GM21381 (cell line): ENCODE measurements around the gene CFDP1.
"Not testable (repeated sequence)": the region's sequence is repeated elsewhere in the genome, so short reads cannot be mapped to it uniquely, and the experiment has no call there.

Experiments used
- ATAC-seq: cut with Tn5 transposase; IDR thresholded peaks from one replicate; pipeline ENCODE4 v1.9.1; 2021; ENCODE audit warnings: mild to moderate bottlenecking, moderate library complexity; ENCODE audit not compliant: unreplicated experiment

Gene CFDP1

GRCh38 chr16:75271441-75272096, 161.7 kb downstream of the CFDP1 start:
- ATAC-seq: no peak

- ATAC-seq: not testable (repeated sequence)
Observed at GRCh38 chr16:75269358-75269757, 163.9 kb downstream of the CFDP1 start.

DNA sequence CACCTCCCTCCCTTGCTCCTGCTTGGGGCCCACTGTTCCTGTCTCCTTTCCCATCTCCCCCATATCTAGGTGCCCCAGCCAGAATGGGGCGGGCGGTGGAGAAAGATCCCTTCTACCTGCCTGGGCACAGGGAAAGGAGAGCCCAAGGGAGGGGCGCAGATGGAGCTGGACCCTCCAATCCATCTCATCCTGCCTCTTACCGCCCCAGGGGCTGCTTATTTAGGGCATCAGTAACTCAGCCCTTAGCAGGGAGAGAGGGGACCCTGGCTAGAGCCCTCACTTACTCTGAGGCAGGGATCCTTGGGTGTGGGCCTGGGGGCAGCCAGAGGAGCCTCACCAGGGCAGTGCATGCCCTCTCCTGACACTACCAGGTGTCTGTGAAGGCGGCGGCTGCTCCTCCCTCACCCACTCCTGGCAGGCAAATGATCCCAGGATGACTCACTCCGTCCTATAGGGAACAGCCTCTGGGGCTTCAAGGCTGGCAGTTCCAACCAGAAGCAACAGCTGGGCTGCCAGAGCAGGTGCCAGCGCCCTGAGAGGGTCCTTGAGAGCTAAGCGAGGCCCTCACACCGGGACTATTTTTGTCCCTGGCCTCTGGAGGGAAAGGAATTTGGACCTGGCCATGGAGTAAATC, 165.6 kb downstream of the CFDP1 start:
- no peak for ATAC-seq

- ATAC-seq: no peak
Observed at GRCh38 chr16:75266738-75267630, 166.3 kb downstream of the CFDP1 start.

- ATAC-seq: peak; percentile 68
Observed at GRCh38 chr16:75265911-75266701, 167.2 kb downstream of the CFDP1 start.

DNA sequence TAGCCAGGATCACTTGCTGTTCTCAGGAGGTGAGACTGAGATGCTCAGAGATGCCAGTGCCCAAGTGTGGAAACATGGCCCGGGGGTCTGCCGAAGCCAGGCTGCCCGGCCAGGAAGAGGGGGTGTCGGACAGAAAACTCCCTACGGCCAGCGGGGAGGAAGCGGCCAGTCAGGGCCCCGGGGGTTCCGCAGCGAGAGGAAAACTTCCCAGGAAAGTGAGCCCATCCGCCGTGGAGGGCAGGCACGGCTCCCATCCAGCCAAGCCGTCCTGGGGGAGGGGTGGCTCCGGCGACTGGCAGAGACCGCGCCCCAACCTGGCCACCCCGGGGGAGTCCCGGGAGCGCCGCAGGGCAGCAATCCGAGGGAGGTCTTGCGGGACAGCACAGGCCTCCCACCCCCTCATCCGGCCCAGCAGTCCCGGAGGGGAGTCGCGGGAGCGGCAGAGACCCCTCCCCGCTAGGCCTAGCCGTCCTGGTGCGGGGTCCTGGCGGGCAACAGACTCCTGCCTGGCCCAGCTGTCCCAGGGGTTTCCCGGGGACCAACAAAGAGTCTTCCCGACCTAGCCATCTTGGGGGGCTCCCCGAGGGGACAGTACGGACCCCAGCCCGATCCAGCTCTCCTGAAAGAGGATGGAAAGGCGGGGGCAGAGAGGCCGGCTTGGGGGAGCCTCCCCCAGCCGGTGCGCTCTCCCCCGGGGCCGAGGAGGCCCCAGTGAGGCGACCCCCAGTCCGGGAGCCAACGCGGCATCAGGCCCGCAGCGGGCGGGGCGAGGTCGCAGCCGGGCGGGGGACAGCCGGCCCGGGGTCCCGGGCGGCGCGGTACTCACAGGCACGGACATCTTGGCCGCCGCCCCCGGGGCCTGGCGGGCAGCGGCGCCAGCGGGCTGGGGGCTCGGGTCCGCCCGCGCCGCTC, 168.0 kb downstream of the CFDP1 start:
- ATAC-seq: peak; percentile 6

- ATAC-seq: no peak
Observed at GRCh38 chr16:75264457-75264998, 168.8 kb downstream of the CFDP1 start.

DNA sequence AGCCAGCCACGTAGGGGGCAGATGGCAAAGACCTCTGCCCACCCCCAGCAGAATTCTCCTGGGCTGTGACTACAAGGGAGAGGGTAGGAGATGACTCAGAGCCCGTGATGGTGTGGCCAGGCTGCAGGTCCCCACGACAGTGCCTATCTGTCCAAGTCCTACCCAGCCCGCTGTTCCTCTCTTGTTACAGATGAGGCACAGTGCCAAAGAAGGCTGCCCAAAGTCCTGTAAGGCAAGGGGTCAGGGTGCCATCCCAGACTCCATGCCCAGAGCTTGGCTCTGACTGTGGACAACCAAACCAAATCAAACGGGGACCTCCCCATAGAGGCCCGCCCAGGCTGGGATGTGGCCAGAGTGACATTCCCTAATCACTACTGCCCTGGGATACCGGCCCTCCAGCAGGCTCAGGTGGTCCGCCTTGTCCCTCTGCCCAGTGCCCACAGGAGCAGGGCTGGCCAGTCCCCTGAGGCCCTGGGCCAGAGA, 169.3 kb downstream of the CFDP1 start:
- no peak for ATAC-seq

- ATAC-seq: no peak
Observed at GRCh38 chr16:75263291-75263962, 169.9 kb downstream of the CFDP1 start.

DNA sequence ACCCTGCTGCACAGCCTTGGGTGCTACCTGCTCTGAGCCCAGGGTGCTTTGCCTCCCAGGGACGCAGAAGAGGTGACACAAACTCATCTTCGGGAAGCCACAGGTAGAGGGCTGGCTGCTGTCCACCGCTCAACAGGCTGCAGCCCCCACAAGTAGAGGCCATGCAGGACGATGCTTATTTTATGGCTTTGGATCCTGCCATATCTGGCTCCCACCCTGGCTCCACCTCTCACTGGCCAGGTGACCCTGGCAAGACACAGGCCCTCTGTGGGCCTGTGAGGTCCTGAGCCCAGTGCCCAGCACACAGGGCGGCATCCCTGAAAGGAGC, 170.5 kb downstream of the CFDP1 start:
- ATAC-seq: no peak

DNA sequence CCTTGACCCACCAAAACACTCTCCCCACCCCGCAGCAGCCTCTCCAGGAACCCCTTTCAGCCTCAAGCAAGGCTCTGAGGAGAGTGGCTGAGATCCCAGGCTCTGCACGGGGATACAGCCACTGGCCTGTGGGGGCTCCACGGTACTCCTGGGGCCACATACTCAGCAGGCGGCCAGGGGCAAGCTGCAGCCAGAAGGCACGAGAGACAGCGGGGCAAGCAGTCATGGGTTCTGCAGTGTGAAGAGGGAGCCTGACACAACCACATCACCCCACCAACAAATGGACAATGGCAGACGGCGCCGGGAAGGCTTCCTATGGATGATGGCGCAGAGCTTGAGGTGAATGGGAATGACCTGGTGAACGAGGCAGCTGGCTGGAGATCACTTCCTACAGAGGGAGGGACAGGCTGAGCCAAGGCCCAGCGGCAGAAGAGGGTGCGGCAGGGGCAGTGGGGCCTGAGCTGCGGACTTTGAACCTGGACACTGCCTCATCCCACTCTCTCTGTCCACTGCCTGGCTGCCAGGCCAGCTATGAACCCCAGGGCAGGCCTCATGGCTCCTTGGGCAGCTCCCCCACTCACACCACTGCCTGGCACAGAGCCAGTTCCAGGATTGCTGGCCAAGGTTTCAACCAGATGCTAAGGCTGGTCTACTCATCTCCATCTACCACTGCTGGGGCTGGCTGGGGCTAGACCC, 171.1 kb downstream of the CFDP1 start:
- ATAC-seq: no peak

- ATAC-seq: no peak
Observed at GRCh38 chr16:75261590-75262078, 171.7 kb downstream of the CFDP1 start.

- ATAC-seq: no peak
Observed at GRCh38 chr16:75260851-75261589, 172.3 kb downstream of the CFDP1 start.

- ATAC-seq: no peak
Observed at GRCh38 chr16:75258807-75259141, 174.5 kb downstream of the CFDP1 start.

DNA sequence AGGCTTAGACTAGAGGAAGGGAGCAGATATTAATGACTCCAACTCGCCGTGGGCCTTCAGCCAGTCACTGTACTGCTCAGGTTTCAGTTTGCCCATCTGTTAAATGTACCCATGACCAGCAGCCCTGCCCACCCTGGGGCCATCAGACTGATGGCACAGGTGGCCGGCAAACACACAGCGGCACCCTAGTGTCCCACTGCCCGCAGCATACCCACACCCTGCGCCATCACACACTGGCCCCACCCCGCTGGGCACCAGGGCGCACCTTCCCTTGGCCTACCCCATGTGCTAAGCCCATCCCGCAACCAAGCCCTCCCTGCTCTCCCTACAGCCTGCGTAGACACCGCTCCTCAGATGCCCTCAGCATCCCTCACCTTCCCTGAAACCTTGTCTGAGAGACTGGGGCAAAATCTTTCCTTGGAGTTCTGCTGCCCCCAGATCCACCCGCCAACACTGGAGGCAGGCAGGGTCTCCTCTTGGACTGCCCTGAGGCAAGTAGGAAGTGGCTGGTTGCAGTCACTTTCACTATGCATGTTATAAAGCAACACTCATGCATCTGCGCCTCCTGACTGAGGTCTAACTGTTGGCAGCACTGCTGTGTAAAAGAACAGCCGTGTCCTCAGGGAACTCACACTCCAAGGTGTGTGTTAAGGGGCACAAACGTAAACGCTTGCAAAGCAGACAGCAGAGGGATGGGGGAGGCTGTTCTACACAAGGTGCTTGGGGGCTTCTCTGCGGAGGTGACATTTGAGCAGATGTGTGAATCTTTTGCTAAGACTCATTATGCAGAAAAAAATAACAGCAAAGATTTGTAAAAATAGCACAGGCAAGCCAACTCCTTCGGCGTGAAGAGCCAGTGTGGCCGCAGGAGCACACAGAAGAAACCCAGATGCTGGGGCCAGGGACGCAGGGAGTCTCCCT, 175.2 kb downstream of the CFDP1 start:
- no peak for ATAC-seq

DNA sequence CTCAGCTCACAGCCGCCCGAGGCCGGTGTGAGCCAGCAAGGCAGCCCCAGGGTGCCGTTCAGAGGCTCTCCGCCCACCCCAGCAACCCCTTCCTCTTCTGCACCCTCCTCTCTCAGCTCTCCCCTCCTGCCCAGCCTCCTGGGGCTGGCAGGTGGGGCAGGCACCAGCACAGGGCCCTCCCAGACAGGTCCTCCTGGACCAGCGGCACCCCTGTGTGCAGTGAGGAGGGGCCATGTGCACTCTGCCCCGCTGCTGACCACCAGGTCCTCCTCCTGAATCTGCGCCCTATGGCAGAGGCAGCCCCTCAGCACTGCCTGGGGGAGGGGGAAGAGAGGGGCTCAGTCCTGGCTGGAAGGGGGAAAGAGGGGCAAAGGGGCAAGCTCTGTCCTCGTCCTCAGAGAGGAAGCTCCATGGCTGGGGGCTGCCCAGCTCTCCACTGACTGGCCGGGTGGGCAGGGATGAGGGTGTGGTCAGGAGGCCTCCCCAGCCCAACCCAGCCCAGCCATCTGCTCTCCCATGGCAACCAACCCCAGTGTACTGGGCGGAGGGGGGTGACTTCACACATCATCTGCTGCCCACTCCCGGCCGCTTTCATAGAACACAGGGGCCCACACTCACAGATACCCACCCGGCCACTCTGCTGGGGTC, 176.5 kb downstream of the CFDP1 start:
- no peak for ATAC-seq
